ENCODE measurements around the gene GNRH2.

- TF ChIP-seq CTCF (IDR thresholded peaks at IDR 0.05) (no peak), POLR2A (IDR thresholded peaks at IDR 0.05) (no peak)
Observed at GRCh38 chr20:3082955-3083952, 39.8 kb downstream of the GNRH2 start.
